HG02763 (cell line): ENCODE measurements around the gene DCN.
A peak's percentile ranks its signal among the peaks of the same experiment; 100 is the strongest.

Experiments used
- ATAC-seq: cut with Tn5 transposase; IDR thresholded peaks from one replicate; pipeline ENCODE4 v1.9.1; 2021; ENCODE audit warnings: mild to moderate bottlenecking, moderate library complexity; ENCODE audit not compliant: unreplicated experiment

DCN gene

DNA sequence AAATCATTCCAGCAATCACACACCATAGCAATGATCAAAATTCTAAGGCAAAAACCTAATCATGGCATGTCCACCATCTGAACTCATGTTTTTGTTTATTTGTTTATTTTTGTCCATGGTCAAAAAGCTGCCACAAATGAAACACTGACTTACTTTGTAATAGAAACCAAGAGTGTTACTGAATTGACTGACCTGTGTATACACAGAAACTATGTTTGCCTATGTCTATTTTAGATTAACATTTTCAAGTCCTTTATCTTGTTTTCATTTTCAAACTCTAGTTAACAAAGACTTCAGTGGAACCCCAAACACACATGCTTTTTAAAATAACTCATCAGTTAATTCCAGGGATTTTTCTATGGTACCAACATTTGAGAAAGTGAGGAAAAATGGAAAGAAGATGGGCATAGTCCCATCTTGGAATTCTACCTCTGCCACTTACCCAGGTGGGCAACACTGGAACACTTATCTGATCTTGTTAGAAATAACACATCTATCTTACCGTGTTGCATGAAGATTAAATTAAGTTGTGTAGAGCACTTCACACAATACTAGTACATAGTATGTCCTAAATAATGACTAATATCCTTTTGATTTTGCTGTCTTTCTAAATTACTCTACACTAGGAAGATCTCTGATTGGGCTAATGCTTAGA, 77.7 kb downstream of the DCN start:
- peak; percentile 71 for ATAC-seq

DNA sequence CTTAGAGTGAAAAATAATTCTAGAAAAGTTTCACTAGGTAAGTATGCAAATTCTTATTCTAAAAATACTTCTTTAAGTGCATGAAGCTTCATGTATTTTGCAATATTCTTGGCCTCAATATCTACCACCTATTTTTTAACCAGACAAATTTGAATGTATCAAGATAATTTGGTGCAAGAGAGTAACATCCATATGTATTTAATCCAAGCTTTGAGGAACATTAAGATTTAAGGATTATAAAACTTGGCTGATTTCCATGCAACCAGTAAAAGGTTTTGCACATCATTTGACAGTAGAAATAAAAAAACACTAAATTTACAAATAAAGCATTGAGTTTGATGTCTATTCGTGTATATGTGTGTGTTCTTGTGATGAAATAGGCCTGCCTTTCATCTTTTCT, 79.0 kb downstream of the DCN start:
- no peak for ATAC-seq

DNA sequence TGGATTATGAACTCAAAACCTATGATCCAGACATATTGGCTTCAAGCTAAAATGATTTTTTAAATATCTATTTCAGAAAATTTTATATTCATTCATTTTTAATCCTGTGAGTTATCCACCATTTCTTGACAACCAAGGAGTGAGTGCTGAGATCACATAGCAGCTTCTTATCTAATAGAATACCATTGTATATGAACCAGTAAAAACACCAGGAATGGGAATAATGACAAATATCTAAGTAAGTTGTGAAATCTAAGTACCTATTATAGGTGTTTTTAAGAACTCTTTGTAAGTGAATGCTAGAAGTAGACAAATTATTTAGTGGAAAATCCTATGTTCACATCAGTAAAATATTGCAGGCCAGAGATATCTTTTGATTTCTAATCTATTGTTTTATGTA, 79.5 kb downstream of the DCN start:
- no peak for ATAC-seq

DNA sequence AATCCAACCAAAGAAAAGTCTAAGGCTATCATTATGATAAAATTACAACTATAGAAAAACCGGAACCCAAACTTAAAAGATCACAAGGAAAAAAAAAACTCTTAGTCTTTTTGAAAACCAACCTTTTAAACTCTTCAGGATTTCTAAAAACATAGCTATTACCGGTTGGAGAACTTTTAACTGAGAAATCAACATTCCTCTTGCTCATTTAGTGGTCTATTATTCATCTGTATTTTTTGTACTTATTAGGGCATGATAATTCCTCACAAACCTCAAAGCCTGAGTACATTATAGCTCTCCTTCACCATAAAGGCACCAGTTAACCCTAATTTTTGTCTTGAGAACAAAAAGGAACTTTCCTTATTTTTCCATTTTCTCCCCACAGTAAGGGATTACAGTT, 81.7 kb downstream of the DCN start:
- no peak for ATAC-seq

DNA sequence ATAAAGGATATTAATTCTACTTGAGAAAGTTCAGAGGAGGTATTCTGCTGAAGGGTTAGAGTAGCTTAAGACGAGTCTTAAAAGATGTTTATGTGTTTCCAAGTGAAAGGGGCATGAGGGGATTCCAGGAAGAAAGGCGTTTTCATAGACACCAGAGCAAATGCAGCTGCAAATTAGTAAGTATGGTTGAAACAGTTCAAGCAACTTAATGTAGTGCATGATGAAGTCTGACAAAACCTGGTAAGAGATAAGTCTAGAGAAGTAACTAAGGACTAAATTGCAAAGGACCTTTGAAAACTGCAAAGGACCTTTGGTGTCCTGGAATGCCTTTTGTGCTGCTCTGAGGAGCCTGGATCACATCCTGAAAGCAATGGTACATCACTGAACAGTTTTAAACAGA, 82.8 kb downstream of the DCN start:
- ATAC-seq, result no peak

DNA sequence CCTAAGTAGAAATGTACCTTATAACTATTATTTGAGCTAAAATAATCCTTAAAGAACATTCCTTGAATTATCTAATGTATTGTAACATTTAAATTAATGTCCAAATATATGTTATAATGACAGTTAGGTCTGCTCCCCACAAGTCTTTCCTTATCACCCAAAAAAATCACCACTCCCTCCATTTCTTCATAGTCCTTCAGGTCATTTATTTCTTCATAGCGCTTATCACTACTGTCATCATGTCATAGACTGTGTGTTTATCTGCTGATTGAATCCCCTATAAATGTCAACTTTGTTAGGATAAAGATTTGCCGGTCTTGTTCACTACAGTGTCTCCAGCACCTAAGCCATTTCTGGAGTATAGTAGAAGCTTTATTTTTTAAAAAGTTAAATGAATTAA, 83.3 kb downstream of the DCN start:
- no peak for ATAC-seq

DNA sequence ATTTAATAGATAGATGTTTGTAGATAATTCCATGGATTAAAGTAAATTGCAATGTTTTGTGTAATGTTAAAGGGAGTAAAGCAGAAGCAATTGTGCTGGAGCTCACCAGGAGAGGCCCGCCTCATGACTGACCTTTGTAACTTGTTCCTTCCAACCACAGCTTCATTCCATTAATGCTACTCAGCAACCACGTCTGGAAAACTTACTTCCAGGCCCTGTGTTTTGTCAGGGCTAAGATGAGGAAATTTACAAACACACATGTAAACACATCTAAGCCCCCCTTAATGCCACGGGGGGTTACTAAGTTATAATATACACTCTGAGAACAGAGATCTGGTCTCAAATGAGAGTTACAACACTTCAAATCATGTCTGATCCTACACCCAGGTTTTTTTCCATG, 83.7 kb downstream of the DCN start:
- ATAC-seq, result no peak

DNA sequence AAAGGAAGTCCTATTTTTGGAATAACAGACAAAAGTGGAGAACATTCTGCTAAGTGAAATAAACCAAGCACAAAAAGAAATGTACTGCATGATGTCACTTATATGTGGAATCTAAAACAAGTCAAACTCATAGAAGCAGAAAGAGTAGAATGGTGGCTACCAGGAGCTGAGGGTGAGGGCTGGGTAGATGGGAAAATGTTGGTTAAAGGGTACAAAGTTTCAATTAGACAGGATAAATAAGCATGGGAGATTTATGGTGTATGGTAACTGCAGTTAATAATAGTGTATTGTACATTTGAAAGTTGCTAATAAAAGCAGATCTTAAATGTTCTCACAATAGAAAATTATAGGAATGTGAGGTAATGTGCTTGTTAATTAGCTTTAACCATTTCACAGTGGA, 84.2 kb downstream of the DCN start:
- no peak for ATAC-seq

DNA sequence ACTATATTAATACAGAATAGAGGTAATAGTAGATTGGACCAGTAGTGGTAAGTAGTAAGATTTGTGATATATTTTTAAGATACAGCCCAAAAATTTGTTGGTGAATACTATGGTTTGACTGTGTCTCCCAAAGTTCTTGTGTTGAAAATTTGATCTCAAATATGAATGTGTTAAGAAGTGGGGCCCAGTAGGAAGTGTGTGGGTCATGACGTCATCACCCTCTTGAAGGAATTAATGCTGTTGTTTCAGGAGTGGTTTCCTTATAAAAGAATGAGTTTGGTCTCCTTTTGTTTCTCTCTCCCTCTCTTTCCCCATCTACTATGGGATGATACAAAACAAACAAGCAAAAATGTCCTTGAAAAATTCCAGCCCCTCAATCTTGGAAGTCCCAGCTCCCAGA, 87.7 kb downstream of the DCN start:
- ATAC-seq, result no peak

DNA sequence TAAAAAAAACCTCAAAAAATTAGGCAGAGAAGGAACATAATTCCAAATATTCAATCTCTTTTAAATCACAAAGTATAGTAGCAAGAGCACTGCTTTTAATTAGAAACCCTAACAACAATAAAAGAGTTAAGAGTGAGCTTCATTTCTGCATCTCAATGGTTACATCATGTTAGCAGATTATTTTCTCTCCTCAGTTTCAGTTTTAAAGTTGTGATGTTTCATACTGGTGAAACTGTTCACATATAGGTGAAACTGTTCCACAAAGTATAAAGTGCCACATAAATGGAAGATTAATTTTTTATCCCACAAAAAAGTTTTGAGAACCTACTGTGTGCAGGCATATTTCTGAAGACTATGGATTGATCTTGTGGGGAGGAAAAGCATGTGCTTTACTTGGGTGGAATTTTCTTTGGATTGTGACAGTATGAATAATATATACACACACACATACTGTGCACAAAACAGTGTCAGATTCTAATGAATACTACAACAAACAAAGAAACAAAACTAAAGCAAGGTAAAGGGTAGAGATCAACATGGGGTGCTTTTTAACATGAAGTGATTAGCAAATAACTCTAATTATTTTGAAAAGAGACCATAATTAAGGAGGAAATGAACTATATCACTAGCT, 88.5 kb downstream of the DCN start:
- ATAC-seq, result no peak

DNA sequence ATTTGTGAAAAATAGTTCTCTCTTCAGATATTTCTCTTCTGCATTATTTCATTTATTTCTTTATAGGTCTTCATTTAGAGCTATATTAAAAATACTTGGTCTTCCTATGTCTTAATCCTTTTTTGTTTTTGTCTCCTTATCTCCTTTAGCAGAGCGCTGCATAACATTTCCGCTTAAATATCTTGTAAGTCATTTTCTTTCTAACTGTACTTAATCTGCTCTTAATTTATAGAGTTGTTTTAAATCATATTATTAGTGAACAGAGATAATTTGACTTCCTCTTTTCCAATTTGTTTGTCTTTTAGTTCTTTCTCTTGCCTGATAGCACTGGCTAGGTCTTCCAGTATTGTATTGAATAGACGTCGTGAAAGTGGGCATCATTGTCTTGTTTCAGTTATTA, 89.3 kb downstream of the DCN start:
- ATAC-seq, result no peak

DNA sequence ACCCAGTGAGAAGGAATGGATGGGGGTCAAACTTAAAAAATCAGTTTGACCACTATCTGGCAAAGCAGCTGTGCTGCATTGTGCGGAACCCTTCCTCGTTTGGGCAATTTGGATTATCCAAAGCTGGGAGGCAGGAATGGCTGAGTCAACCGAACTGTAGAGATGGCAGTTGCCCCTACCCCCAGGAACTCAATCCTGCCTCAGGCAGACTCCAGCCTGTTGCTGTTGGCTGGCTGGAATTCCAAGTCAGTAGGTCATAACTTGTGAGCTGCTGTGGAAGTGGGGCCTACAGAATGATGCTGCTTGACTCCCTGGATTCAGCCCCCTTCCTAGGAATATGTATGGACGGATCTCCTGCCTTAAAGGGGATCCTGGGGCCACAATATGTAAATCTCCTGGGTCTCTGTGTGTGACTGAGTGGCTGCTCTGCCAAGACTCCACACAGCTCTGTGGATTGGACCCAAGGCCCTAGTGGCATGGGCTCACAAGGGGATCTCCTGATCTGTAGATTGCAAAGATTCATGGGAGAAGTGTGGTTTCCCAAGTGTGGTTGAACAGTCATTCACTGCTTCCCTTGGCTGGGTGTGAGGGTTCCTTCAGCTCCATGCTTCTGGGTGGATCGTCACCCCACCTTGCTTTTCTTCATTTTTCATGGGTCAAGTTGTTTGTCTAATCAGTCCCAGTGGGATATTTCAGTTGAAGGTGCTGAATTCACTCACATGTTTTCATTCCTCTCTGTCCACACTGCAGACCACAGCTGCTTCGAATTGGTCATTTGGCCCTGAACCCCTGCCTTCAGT, 90.5 kb downstream of the DCN start:
- no peak for ATAC-seq
